Activated CD4-positive, alpha-beta T cell treated with anti-CD3 and anti-CD28 coated beads, Interleukin-2, amount 50 U/mL, for 16 hours (primary cell): ENCODE results near the gene CTPS1.

Source experiments
- DNase-seq: peaks from one replicate; pipeline ENCODE4 v3.0.0-alpha.2; 2020

Gene CTPS1

DNA sequence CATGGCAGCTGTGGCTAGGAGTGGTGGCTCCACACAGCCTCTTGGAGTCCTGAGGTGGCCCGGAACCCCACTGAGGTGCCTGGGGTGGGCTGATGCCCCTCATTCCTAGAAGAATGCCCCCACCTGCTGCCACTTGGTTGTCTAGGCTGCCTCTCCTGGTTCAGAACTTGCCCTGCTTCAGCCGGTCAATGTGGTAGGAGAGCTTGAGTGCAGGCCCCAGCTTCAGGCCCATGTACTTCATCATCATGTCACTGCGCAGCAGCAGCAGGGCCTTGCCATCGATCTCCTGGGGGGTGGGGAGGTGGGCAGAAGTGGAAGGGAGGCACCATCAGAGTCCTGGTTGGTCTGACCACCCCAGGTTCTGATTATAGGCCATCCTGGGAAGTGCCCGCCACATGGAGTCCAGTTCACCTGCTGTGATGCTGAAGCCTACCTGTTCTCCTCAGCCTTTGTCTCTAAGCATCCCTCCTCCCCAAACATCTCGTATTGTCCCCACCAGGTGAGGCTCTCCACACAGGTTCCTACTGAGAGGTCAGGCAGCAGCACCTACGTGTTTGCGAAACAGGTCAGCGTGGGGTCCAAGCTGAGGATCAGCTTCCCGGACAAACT lies 48.6 kb downstream of the CTPS1 start:
- DNase-seq, result no peak

DNA sequence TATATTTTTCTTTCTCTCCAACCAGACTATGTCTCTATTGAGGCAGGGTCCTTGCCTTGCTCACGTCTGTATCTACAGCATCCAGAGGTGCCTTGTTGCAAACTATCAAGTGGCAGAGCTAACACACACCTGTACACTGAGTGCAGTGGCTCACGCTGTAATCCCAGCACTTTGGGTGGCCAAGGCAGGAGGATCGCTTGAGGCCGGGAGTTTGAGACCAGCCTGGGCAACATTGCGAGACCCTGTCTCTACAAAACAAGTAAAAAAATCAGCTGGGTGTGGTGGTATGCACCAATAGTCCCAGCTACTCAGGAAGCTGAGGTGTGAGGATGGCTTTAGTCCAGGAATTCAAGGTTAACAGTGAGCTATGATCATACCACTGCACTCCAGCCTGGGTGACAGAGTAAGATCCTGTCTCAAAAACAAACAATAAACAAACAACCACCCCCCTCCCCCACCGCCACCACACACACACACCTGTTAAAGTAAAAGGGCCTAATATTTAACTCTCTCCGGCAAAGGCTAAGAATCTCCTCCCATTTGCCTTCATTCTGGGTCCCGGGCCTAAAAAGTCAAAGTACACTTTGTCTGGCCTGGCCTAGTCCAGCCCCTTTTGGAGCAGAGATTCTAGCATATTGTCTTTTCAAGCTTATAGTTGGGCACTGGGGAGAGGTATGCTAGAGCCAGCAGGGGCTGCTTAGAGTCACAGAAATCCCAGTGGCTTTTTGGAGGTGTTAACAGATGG lies 51.5 kb downstream of the CTPS1 start:
- DNase-seq, result no peak

DNA sequence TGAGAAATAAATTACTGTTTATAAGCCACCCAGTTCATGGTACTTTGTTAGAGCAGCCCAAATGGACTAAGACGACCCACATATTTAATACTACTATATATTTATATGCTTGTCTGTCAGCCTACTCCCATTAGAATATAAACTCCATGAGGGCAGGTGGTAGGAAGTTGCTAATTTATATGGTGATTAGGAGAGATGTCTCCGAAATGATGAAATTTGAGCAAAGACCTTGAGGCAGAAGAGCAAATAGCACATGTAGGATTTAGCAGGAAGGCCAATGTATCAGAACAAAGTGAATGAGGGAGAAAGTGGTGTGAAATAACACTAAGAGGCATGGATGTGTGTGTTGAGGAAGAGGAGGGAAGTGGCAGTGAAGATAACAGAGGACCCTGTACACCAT lies 52.7 kb downstream of the CTPS1 start:
- no peak for DNase-seq

- DNase-seq, result no peak
Measured at GRCh38 chr1:41033272-41033671, 53.8 kb downstream of the CTPS1 start.

GRCh38 chr1:41037116-41037903 lies 57.8 kb downstream of the CTPS1 start:
- DNase-seq, result no peak

DNA sequence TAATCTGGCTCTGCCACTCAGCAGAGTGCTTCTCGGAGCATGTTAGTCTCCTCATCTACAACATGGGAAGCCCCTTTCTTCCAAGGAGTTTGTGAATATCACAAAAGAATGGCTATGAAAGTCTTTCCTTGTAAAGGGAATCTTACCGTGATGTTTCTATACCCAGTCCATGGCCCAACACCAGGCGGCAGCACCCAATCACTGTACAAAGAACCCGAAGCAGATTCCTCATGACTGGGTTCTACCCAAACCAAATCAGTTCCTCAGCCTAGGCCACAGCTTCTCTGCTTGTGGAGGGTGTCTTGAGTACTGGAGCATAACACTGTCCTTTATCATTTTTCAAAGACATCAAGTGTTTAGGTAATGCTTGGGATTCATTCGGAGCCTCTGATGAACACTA lies 58.6 kb downstream of the CTPS1 start:
- DNase-seq, result no peak

DNA sequence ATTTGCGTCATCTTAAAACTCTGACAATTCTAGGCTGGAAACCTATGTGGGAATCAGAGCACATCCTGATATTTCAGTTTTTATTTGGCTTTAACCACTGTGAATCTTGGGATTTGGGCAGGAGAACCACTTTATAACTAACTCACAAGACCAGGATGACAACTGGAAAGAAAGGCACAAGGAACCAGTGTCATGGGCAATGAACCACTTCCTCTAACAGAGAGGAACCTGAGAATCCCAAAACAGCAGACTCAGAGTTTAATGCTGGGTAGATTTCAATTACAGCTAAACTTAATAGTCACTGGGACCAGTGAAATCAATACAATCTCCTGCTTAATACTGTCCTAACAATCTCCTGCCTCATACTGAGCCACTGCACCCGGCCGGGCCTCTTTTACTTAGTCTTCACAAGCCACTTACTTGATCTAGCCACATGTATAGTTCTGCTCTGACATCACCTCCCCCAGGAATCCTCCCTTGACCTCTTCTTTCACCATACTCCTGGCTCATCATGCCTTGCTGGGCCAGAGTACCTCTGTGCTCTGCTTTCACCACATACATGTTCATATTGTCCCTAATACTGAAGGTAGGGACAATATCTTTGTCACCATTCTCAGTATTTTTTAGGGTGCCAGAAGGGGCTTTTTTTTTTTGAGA lies 62.2 kb downstream of the CTPS1 start:
- no peak for DNase-seq

- DNase-seq, result no peak
Measured at GRCh38 chr1:41044187-41044586, 64.7 kb downstream of the CTPS1 start.

DNA sequence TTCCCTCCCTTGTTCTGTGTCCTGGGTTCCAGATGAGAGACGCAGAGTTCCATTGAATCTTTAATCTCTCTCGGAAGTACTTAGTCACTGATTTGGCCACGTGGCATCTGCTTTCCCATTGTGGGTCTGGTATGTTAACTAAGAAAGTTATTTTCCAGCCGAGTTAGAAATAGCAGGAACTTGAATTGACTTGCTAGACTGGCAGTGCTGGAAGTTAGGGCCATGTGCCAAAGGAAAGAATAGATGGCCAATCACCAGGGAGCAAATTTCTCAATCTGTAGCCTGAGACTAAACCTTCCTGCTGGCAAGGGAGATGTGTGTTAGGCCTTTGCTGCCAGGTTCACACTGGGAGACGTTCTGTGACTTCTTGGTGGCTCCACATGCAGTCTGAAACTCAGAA lies 66.2 kb downstream of the CTPS1 start:
- DNase-seq, result no peak

- DNase-seq, result no peak
Measured at GRCh38 chr1:41046347-41046775, 66.9 kb downstream of the CTPS1 start.

GRCh38 chr1:41048540-41048939 lies 69.0 kb downstream of the CTPS1 start:
- no peak for DNase-seq

- no peak for DNase-seq
Measured at GRCh38 chr1:41051022-41051421, 71.5 kb downstream of the CTPS1 start.

GRCh38 chr1:41053316-41053715 lies 73.8 kb downstream of the CTPS1 start:
- DNase-seq, result no peak

GRCh38 chr1:41056907-41057306 lies 77.4 kb downstream of the CTPS1 start:
- DNase-seq, result no peak
